ENCODE results near the gene HPSE2. TPM values are rescaled to one million over a fixed set of nuclear protein-coding genes. Genes with fewer than 3 reads are reported as not detected.

The HPSE2 gene
- total RNA-seq, 1 donor: 5.6 TPM

GRCh38 chr10:98664329-98665042 lies 571.2 kb downstream of the HPSE2 start:
- DNase-seq (ENCODE audit: low read depth): peak; percentile 17
- H3K4me3 ChIP-seq (ENCODE audit: low read depth, low read length): no peak overlapping the region
- TF ChIP-seq, protein P1, sequence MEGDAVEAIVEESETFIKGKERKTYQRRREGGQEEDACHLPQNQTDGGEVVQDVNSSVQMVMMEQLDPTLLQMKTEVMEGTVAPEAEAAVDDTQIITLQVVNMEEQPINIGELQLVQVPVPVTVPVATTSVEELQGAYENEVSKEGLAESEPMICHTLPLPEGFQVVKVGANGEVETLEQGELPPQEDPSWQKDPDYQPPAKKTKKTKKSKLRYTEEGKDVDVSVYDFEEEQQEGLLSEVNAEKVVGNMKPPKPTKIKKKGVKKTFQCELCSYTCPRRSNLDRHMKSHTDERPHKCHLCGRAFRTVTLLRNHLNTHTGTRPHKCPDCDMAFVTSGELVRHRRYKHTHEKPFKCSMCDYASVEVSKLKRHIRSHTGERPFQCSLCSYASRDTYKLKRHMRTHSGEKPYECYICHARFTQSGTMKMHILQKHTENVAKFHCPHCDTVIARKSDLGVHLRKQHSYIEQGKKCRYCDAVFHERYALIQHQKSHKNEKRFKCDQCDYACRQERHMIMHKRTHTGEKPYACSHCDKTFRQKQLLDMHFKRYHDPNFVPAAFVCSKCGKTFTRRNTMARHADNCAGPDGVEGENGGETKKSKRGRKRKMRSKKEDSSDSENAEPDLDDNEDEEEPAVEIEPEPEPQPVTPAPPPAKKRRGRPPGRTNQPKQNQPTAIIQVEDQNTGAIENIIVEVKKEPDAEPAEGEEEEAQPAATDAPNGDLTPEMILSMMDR (IDR thresholded peaks at IDR 0.05; ENCODE audit: insufficient read depth, low read depth, low read length): peak; percentile 50

DNA sequence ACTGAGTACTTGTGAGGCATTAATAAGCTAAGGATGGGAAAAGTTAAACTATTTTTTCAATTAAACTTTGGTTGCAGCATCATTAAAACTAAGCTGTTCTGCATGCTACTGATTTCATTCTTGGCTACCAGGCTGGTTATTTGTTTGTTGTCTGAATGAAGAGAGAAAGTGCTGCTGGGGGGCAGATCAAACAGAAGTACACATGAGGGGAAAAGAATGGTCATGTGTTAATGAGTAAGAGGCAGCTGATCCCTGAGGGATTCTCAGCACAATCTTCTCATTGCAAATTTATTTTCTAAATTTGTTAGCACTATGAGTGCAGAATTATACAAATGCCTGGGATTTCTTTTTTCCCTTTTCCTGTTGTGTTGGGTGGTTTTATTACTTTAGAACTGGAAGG lies 575.7 kb downstream of the HPSE2 start:
- TF ChIP-seq, protein P1 (IDR thresholded peaks at IDR 0.05; ENCODE audit: insufficient read depth, low read depth, low read length): no peak
- H3K4me3 ChIP-seq (ENCODE audit: low read depth, low read length): no peak overlapping the region
- peak; percentile 33 for DNase-seq (ENCODE audit: low read depth)

DNA sequence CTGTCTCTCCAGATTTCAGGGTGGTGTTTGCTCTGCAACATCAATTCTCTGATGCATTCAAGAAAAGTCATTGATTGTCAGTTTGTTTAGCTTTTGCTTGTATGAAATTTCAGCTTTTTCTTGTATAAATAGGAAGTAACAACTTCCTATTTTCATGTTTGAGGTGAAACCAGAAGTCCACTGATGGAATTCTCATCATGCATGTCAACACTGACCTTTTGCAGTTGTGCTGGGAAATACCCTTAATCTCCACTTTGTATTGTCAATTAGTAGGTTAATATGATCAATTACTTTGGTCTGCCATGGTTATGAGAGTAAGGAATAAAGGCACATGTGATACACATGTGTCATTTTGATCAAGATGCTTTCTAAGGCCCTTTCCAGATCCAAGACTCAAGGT lies 580.2 kb downstream of the HPSE2 start:
- DNase-seq (ENCODE audit: low read depth): no peak
- TF ChIP-seq, protein P1 (IDR thresholded peaks at IDR 0.05; ENCODE audit: insufficient read depth, low read depth, low read length): no peak
- no peak overlapping the region for H3K4me3 ChIP-seq (ENCODE audit: low read depth, low read length)

- H3K4me3 ChIP-seq (ENCODE audit: low read depth, low read length): no peak overlapping the region
- TF ChIP-seq, protein P1 (IDR thresholded peaks at IDR 0.05; ENCODE audit: insufficient read depth, low read depth, low read length): no peak
- DNase-seq (ENCODE audit: low read depth): no peak
Measured at GRCh38 chr10:98649170-98649569, 586.5 kb downstream of the HPSE2 start.

GRCh38 chr10:98646998-98647917 lies 588.4 kb downstream of the HPSE2 start:
- DNase-seq (ENCODE audit: low read depth): no peak
- H3K4me3 ChIP-seq (ENCODE audit: low read depth, low read length): no peak overlapping the region
- TF ChIP-seq, protein P1 (IDR thresholded peaks at IDR 0.05; ENCODE audit: insufficient read depth, low read depth, low read length): no peak

DNA sequence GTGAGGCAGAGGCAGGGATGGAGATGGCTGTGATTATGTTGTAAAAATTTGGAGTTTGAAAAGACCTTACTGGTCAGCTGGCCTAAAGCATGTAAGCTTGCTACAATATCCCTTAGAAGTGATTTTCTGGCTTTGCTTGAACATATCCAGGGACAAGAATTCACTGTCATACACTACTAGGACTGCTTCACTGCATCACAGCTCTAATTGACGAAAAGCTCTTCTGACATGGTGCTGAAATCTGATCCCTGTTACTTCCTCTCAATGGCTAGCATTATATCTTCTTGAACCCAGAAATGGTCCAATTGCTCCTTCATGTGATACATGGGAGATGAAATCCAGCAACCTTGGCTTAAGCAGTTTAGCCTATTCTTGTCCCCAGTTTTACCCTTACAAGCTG lies 591.2 kb downstream of the HPSE2 start:
- no peak for DNase-seq (ENCODE audit: low read depth)
- no peak overlapping the region for H3K4me3 ChIP-seq (ENCODE audit: low read depth, low read length)
- TF ChIP-seq, protein P1 (IDR thresholded peaks at IDR 0.05; ENCODE audit: insufficient read depth, low read depth, low read length): no peak
